Skin of body (tissue), 2 donors: ENCODE measurements around the gene SMTN. TPM values are rescaled to one million over a fixed set of nuclear protein-coding genes. Genes with fewer than 3 reads are reported as not detected.
A peak's percentile ranks its signal among the peaks of the same experiment; 100 is the strongest.
"Not testable (repeated sequence)": the region's sequence is repeated elsewhere in the genome, so short reads cannot be mapped to it uniquely, and the experiment has no call there.

Experiments used
- DNase-seq: peaks from one replicate; lab custom pipeline; 2025; lab: John Stamatoyannopoulos, UW
- total RNA-seq: library from RNA; depleted of rRNA; stranded (reverse); fragments of >200 nt; gene quantifications from one replicate; pipeline ENCODE4 v1.2.3, GENCODE V29; 2014

Gene SMTN
- total RNA-seq, 1 donor from 2014 or later: 100 TPM

DNA sequence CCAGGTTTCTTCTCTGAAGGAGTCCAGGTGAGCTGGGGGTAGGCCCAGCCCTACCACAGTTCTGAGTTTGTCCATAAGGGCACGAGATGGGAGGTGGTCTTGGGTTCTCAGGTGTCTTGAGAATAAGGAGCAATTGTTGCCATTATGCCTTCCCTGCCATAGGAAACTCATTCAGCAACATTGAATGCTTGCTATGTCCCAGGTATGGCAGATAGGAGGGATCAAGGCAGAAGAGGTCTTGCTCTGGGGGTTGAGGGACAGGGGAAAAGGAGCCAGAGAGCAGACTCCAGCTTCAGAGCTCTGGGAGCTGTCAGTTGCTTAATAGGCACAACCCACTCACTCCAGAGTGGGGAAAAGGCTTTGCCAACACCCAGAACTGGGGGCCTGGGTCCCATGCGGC lies 22.0 kb downstream of the SMTN start:
- no peak for DNase-seq

GRCh38 chr22:31103899-31104694 lies 23.0 kb downstream of the SMTN start:
- no peak for DNase-seq

GRCh38 chr22:31104869-31105268 lies 23.8 kb downstream of the SMTN start:
- DNase-seq: no peak

GRCh38 chr22:31105282-31105929 lies 24.3 kb downstream of the SMTN start:
- DNase-seq: no peak

DNA sequence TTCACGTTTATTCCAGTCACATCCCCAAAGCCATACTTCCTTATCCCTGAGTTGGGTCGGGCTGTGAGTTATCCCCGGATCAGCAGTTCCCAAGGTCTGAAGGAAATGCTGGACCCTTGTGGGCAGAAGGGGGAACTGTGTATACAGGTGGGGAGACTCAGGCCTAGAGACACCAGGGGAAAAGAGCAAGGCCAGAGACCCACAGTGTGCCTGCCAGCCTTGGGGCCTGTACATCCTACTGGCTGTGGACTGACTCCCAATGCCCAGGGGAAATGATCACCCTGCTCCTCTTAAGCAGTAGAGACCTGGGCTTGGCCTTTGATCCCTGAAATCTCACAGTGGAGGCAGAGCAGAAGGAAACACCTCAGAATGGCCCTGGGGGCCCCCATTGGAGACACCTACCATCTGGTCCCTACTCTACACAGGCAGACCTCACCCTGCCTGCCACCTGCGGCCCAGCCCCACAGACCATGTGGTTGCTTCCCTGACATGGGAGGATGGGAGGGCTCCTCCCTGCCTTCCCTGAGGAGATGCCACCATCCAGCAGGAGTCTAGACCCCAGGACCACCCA lies 25.0 kb downstream of the SMTN start:
- DNase-seq: no peak

DNA sequence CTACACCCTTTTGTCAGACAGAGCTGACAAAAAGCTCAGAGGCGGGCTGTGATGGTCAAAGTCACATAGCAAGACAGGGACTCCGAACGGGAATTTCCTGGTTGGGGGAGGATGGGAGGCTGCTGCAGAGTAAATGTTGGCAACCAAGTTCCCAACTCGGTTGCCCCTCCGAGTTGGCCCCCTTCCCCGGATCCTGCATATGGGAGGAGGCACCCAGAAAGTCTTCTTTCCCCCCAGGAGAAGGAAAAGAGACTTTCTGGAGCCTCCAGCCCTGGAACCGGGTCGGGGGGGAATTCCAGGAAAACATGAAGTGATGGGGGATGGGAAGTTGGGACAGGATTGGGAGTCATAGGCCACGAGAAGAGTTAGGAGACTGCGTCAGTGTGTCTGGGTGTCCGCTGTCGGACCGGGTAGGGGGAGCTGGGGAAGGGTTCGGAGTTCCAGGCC lies 25.6 kb downstream of the SMTN start:
- DNase-seq: no peak

DNA sequence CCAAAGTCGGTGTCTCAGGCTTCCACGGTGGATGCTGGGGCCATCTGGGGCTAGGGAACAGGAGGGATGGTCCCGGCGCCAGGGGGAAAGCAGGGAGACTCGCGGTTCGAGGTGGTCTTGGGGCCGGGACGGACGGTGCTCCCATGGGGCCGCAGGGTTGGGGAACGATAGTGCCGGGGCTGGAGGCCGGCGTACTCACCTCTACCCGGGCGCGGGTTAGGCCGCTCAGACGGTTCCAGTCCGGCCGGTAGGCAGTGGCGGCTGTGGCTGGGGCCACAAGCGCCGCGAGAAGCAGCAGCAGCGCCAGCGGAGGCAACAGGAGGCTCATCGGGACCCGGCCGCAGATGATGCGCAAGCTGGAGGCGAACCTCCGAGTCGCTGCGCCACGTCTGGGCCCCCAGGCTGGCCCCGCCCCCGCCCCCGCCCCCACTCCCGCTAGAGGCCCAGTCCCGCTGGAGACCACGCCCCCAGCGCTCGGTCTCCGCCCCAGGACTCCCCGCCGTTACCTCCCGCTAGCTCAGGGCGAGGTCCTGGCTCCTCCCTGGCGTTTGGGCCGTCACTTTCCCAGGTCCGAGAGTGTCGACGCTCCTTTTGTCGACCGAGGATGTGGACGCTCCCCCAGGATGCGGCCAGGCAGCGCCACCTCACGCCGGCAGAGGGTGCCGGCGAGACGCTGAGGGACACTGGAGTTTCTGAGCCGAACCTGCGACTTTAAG lies 26.2 kb downstream of the SMTN start, which contains the start of gene SELENOM:
SELENOM (minus strand) TSS at position 391 of the 716 bp plus-strand sequence; CDS start at position 328, 63 bp downstream.
- DNase-seq: peak; percentile 92

DNA sequence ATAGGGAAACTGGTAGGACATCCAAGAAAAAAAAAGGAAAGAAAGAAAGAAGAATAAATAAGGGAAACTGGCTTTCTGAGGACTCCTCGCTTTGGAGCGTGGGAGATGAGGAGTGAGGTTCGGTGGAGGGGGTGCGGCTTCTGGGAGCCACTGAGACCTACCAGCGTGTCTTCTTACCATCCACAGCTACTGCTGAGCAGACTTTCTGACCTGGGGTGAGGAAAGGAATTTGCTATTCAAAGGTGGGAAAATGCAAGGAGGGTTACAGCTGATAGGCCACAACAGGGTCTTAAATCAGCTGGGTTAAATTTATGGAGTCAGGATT lies 26.7 kb downstream of the SMTN start:
- DNase-seq: no peak

DNA sequence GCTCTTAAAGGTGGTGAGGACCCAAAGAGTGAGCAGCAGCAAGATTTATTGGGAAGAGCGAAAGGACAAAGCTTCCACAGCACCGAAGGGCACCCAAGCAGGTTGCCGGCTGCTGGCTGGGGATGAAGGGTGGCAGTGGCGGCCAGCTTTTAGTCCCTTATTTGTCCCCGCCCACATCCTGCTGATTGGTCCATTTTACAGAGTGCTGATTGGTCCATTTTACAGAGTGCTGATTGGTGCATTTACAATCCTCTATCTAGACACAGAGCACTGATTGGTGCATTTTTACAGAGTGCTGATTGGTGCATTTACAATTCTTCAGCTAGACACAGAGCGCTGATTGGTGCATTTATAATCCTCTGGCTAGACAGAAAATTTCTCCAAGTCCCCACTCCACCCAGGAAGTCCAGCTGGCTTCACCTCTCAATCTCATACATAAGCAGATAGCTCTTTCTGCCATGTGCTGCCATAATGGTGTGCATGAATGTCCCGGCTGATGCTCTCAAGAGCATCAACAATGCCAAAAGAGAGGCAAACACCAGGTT lies 31.5 kb downstream of the SMTN start:
- DNase-seq: not testable (repeated sequence)

DNA sequence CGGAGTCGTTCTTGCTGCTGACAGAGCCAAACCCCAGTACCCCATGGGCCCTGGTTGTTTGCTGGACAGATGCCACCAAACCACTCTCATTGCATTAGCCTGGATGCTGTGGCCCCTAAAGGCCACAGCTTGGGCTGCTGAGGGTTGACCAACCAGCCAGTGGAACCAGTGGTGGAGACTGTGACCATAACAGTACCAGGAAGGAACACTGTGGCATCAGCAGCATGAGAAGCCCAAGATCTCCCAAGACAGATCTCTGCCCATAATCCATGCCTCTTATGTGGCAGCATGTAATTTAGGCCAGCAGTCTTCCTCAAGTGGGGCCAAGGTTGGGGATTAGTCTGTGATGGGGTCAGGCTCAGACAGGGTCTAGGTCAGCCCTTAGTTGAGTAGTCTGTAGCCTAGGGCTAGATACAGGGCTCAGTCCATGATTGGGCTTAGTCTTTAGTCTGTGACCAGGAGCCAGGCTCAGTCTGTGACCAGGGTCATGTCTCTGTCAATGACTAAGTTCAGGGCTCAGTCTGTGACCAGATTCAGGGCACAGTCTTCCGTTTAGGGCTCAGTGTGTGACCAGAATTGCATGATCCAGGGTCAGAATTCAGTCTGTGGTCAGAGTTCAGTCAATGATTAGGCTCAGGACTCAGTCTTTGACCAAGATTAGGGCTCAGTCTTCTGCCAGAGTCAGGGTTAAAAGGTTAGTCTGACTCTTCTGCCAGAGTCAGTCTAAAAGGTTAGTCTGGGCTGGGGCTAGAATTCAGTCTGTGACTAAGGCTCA lies 37.1 kb downstream of the SMTN start:
- DNase-seq: no peak

GRCh38 chr22:31119026-31119717 lies 38.1 kb downstream of the SMTN start:
- DNase-seq: no peak

DNA sequence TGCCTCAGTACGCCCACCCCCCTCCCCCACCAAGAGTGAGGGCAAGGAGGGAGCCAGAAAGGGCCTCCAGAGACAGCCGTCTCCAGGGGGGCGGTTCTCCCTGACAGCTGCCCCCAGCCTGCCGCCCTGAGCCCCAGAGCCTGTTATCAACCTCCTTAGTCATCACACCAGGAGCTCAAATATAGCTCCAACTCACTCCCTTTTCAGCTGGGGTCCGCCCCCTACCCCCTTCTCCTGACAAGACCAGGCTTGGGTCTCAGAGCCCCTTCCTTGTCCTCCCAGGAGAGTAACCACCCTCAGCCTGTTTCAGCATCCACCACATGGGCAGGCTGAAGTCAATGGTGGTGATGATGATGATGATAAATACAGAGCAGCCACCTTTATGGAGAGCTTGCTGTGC lies 39.1 kb downstream of the SMTN start:
- no peak for DNase-seq

DNA sequence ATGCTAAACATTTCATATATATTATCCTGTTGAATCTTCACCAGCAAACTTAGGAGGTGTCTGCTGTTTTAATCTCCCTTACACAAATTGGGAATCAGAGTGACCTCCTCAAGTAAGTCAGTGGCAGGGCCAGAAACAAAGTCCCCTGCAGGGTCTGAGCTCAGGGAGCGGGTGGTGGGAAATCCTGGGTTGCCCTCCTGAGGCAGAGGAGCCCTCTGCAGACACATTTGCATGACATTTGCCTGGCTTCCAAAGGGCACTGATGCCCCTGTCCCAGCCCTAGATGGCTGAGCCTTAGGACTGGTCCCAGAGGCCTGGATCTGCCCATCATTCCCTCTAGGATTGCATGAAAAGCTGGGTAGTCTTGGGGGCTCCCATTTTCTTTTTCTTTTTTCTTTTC lies 39.5 kb downstream of the SMTN start:
- DNase-seq: no peak

- no peak for DNase-seq
Observed at GRCh38 chr22:31121403-31121802, 40.3 kb downstream of the SMTN start.

DNA sequence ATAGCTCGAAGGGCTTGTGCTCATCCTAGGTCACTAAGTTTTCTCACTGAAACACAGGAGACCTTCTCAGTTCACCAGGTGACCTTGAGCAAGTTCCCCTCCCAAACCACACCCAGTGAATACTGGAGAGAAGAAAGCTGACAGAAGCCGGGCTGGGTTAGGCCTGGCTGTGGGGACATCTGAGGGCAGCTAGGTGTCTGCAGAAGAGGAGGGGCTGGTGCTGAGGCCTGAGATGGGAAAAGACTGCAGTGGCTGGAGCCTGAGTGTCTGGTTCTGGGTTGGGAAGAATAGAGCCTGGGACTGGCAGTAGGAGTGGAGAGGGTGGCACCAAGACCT lies 41.0 kb downstream of the SMTN start:
- DNase-seq: no peak

DNA sequence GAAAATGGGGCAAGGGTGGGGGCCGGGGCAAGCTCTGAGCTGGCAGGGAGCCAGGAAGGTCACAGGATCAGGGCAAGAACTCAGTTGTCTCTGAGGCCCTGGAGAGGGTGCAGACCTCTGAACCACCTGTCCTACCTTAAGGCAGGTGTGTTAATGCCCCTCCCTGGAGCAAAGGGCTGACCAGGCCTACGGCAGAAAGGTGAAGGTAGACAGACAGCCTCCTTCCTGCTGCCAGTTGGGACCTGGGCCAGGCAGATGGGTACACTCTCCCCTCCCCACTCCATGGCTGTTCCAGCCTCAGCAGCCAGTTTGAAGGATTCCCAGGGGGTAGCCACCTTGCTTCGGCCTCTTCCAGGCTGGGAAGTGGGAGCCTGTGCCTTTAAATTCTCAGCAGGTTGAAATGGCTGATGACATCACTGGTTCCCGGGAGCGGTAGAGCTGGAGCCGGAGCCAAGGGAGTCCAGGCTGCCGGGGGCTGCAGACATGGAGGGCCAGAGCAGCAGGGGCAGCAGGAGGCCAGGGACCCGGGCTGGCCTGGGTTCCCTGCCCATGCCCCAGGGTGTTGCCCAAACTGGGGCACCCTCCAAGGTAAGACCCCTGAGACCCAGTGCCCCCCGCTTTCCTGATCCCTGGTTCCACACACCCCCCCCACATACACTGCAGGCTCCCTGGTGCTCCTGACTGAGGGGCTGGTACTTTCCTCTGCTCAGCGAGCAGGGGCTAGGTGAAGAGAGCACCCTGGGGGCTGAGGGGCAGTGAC lies 41.6 kb downstream of the SMTN start, which contains the start of gene INPP5J:
INPP5J (plus strand) TSS at position 435 of the 760 bp plus-strand sequence; CDS start at position 484, 49 bp downstream.
- DNase-seq: no peak

GRCh38 chr22:31123292-31123602 lies 42.1 kb downstream of the SMTN start:
- DNase-seq: no peak

GRCh38 chr22:31124290-31124689 lies 43.2 kb downstream of the SMTN start:
- DNase-seq: no peak

GRCh38 chr22:31124811-31125465 lies 43.8 kb downstream of the SMTN start:
- no peak for DNase-seq
